ENCODE data around the gene FAM184A. TPM values are rescaled to one million over a fixed set of nuclear protein-coding genes. Genes with fewer than 3 reads are reported as not detected.

The FAM184A gene
- total RNA-seq, 1 donor from 2014 or later, result 2.0 TPM

DNA sequence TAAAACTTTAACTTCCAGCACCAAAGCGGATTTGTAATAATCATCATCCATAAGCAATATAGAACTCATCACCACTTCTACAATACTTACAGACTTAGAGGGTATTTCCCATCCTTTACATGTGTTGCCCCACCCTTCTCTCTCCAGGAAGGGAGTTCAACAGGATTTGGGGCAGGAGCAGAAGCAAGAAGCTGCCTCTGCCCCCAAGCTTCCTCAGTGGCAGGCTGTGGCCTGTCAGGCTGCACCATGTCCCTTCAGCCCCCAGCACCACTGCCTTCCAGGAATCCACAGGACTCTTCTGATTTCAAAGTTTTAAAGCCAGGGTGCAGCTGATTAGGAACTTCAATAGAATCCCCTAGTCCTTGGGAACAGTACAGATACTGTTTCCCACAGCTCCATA lies 106.8 kb downstream of the FAM184A start:
- Histone ChIP-seq H3K4me3 (ENCODE audit: insufficient read depth, low read depth, low read length) (no peak overlapping the region), H3K36me3 (ENCODE audit: insufficient read depth, low read length) (no peaks in the 10 kb centered on the region), H3K4me1 (ENCODE audit: insufficient read depth, low read length) (no peaks in the 10 kb centered on the region), H3K27me3 (ENCODE audit: insufficient read depth, low read length) (no peaks in the 10 kb centered on the region), H3K27ac (ENCODE audit: low read depth, low read length) (no peak overlapping the region), H3K4me2 (ENCODE audit: low read length) (no peak overlapping the region), H3K79me2 (ENCODE audit: insufficient read depth, low read length) (no peaks in the 10 kb centered on the region), H2AFZ (ENCODE audit: low read depth, low read length) (no peak overlapping the region), H4K20me1 (ENCODE audit: insufficient read depth, low read length) (no peaks in the 10 kb centered on the region), H3K9me3 (ENCODE audit: insufficient read depth, low read depth, low read length) (no peaks in the 10 kb centered on the region), H3K9ac (ENCODE audit: low read length) (no peak overlapping the region)
- Mint-ChIP-seq H3K9me3 (ENCODE audit: unreplicated experiment) (no peaks in the 10 kb centered on the region), H3K4me3 (ENCODE audit: unreplicated experiment) (no peak overlapping the region), H3K36me3 (ENCODE audit: low read depth, unreplicated experiment) (no peaks in the 10 kb centered on the region), H3K4me1 (ENCODE audit: low read depth, unreplicated experiment) (no peaks in the 10 kb centered on the region), H3K27ac (ENCODE audit: unreplicated experiment) (no peak overlapping the region), H3K27me3 (ENCODE audit: low read depth, unreplicated experiment) (no peaks in the 10 kb centered on the region)
- FAIRE-seq, result no peak
- TF ChIP-seq CTCF (IDR thresholded peaks at IDR 0.05; ENCODE audit: insufficient read depth, low read depth, low read length), result no peak
- TF ChIP-seq EZH2 (IDR thresholded peaks at IDR 0.05; ENCODE audit: insufficient read depth, low read length), result no peak
- no peak for DNase-seq (ENCODE audit: low read depth)

DNA sequence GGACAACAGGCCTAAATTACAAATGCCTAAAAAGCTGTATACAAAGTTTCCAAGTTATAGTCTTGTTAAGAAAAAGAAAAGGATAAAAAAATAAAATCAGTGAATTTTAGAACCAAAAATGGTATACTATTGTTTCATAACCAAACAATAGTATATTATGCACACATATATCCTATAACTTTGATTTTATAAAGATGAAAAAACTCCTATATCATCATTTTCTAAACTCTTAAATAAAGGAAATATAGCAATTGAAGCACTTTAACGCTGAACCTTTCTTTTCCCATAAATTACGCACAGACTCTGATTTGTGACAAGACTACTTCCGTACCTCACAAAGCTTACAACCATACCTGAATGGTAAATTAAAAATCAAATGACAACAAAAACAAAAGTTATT lies 107.6 kb downstream of the FAM184A start:
- H3K27ac ChIP-seq (ENCODE audit: low read depth, low read length), result no peak overlapping the region
- no peaks in the 10 kb centered on the region for H3K36me3 Mint-ChIP-seq (ENCODE audit: low read depth, unreplicated experiment)
- H3K9me3 ChIP-seq (ENCODE audit: insufficient read depth, low read depth, low read length), result no peaks in the 10 kb centered on the region
- no peaks in the 10 kb centered on the region for H3K79me2 ChIP-seq (ENCODE audit: insufficient read depth, low read length)
- no peak for FAIRE-seq
- TF ChIP-seq CTCF (IDR thresholded peaks at IDR 0.05; ENCODE audit: insufficient read depth, low read depth, low read length) (no peak), EZH2 (IDR thresholded peaks at IDR 0.05; ENCODE audit: insufficient read depth, low read length) (no peak)
- H3K27me3 ChIP-seq (ENCODE audit: insufficient read depth, low read length), result no peaks in the 10 kb centered on the region
- H3K4me2 ChIP-seq (ENCODE audit: low read length), result no peak overlapping the region
- no peaks in the 10 kb centered on the region for H3K4me1 ChIP-seq (ENCODE audit: insufficient read depth, low read length)
- no peaks in the 10 kb centered on the region for H3K4me1 Mint-ChIP-seq (ENCODE audit: low read depth, unreplicated experiment)
- H3K27ac Mint-ChIP-seq (ENCODE audit: unreplicated experiment), result no peak overlapping the region
- no peaks in the 10 kb centered on the region for H3K27me3 Mint-ChIP-seq (ENCODE audit: low read depth, unreplicated experiment)
- H3K4me3 ChIP-seq (ENCODE audit: insufficient read depth, low read depth, low read length), result no peak overlapping the region
- no peak for DNase-seq (ENCODE audit: low read depth)
- H4K20me1 ChIP-seq (ENCODE audit: insufficient read depth, low read length), result no peaks in the 10 kb centered on the region
- no peaks in the 10 kb centered on the region for H3K9me3 Mint-ChIP-seq (ENCODE audit: unreplicated experiment)
- no peaks in the 10 kb centered on the region for H3K36me3 ChIP-seq (ENCODE audit: insufficient read depth, low read length)
- no peak overlapping the region for H3K9ac ChIP-seq (ENCODE audit: low read length)
- no peak overlapping the region for H2AFZ ChIP-seq (ENCODE audit: low read depth, low read length)
- H3K4me3 Mint-ChIP-seq (ENCODE audit: unreplicated experiment), result no peak overlapping the region

- Histone ChIP-seq H3K79me2 (ENCODE audit: insufficient read depth, low read length) (no peaks in the 10 kb centered on the region), H3K27ac (ENCODE audit: low read depth, low read length) (no peak overlapping the region), H3K4me3 (ENCODE audit: insufficient read depth, low read depth, low read length) (no peak overlapping the region), H3K27me3 (ENCODE audit: insufficient read depth, low read length) (no peaks in the 10 kb centered on the region), H3K36me3 (ENCODE audit: insufficient read depth, low read length) (no peaks in the 10 kb centered on the region), H3K9me3 (ENCODE audit: insufficient read depth, low read depth, low read length) (no peaks in the 10 kb centered on the region), H2AFZ (ENCODE audit: low read depth, low read length) (no peak overlapping the region), H3K9ac (ENCODE audit: low read length) (no peak overlapping the region), H4K20me1 (ENCODE audit: insufficient read depth, low read length) (no peaks in the 10 kb centered on the region), H3K4me1 (ENCODE audit: insufficient read depth, low read length) (no peaks in the 10 kb centered on the region), H3K4me2 (ENCODE audit: low read length) (no peak overlapping the region)
- H3K36me3 Mint-ChIP-seq (ENCODE audit: low read depth, unreplicated experiment), result no peaks in the 10 kb centered on the region
- no peak overlapping the region for H3K27ac Mint-ChIP-seq (ENCODE audit: unreplicated experiment)
- FAIRE-seq (no peak), DNase-seq (ENCODE audit: low read depth) (no peak)
- TF ChIP-seq EZH2 (IDR thresholded peaks at IDR 0.05; ENCODE audit: insufficient read depth, low read length), result no peak
- no peak for TF ChIP-seq CTCF (IDR thresholded peaks at IDR 0.05; ENCODE audit: insufficient read depth, low read depth, low read length)
- H3K27me3 Mint-ChIP-seq (ENCODE audit: low read depth, unreplicated experiment), result no peaks in the 10 kb centered on the region
- H3K4me1 Mint-ChIP-seq (ENCODE audit: low read depth, unreplicated experiment), result peaks cover 2% of the 10 kb centered on the region
- no peak overlapping the region for H3K4me3 Mint-ChIP-seq (ENCODE audit: unreplicated experiment)
- H3K9me3 Mint-ChIP-seq (ENCODE audit: unreplicated experiment), result no peaks in the 10 kb centered on the region
Measured at GRCh38 chr6:118968416-118968815, 110.0 kb downstream of the FAM184A start.

Data from astrocyte (in vitro differentiated cells and primary cell).